T1000 (cell line): ENCODE measurements around the gene GGT5.
"Not testable (repeated sequence)": the region's sequence is repeated elsewhere in the genome, so short reads cannot be mapped to it uniquely, and the experiment has no call there.

Experiments
- DNase-seq: peaks from one replicate; lab custom pipeline; 2025; ENCODE audit warnings: mixed read lengths; lab: John Stamatoyannopoulos, UW

Gene GGT5

GRCh38 chr22:24245030-24245431 is at the start of gene GGT5:
TSS of gene GGT5 (minus strand) at chr22:24245082. CDS start at chr22:24244725, 357 bp downstream.
- not testable (repeated sequence) for DNase-seq

GRCh38 chr22:24292202-24292830 is 47.4 kb upstream of the GGT5 start:
- not testable (repeated sequence) for DNase-seq

GRCh38 chr22:24291515-24292201 is 46.8 kb upstream of the GGT5 start:
- no peak for DNase-seq

- DNase-seq = no peak
These were observed 45.6 kb upstream of the GGT5 start for GRCh38 chr22:24290459-24290858.

GRCh38 chr22:24289741-24290163 is 44.9 kb upstream of the GGT5 start:
- no peak for DNase-seq

GRCh38 chr22:24289114-24289513 is 44.2 kb upstream of the GGT5 start:
- no peak for DNase-seq

- not testable (repeated sequence) for DNase-seq
These were observed 42.9 kb upstream of the GGT5 start for GRCh38 chr22:24287801-24288200.

- DNase-seq = not testable (repeated sequence)
These were observed 42.3 kb upstream of the GGT5 start for GRCh38 chr22:24287212-24287611.

- no peak for DNase-seq
These were observed 40.4 kb upstream of the GGT5 start for GRCh38 chr22:24285245-24285644.

- no peak for DNase-seq
These were observed 39.9 kb upstream of the GGT5 start for GRCh38 chr22:24284747-24285203.

- no peak for DNase-seq
These were observed 37.5 kb upstream of the GGT5 start for GRCh38 chr22:24282401-24282800.

- not testable (repeated sequence) for DNase-seq
These were observed 35.5 kb upstream of the GGT5 start for GRCh38 chr22:24280363-24280762.

- not testable (repeated sequence) for DNase-seq
These were observed 30.0 kb upstream of the GGT5 start for GRCh38 chr22:24274696-24275405.

GRCh38 chr22:24273906-24274305 is 29.0 kb upstream of the GGT5 start:
- DNase-seq = not testable (repeated sequence)

GRCh38 chr22:24273031-24273430 is 28.1 kb upstream of the GGT5 start:
- DNase-seq = not testable (repeated sequence)

GRCh38 chr22:24271386-24271854 is 26.5 kb upstream of the GGT5 start:
- DNase-seq = no peak

- peak; percentile 91 for DNase-seq
These were observed 25.9 kb upstream of the GGT5 start, which contains the start of gene SPECC1L for GRCh38 chr22:24270556-24271385. TSS of gene SPECC1L (plus strand) at chr22:24270831. CDS start at chr22:24302232, 31,401 bp downstream.

GRCh38 chr22:24266495-24266894 is 21.6 kb upstream of the GGT5 start:
- DNase-seq = not testable (repeated sequence)

- DNase-seq = no peak
These were observed 20.9 kb upstream of the GGT5 start for GRCh38 chr22:24265734-24266133.

GRCh38 chr22:24264329-24264896 is 19.5 kb upstream of the GGT5 start:
- DNase-seq = not testable (repeated sequence)

GRCh38 chr22:24263479-24263878 is 18.6 kb upstream of the GGT5 start:
- DNase-seq = not testable (repeated sequence)
